Astrocyte (in vitro differentiated cells and primary cell): ENCODE data around the gene KLC3. TPM values are rescaled to one million over a fixed set of nuclear protein-coding genes. Genes with fewer than 3 reads are reported as not detected.

Experiments used
- DNase-seq: peaks from one replicate; pipeline ENCODE4 v3.0.0-alpha.2; 2010; ENCODE audit warnings: low read depth
- FAIRE-seq: peaks from 2 replicates; lab custom pipeline; 2011; peaks lifted over from hg19 to GRCh38; lab: Jason Lieb, UNC
- H2AFZ ChIP-seq: 2 replicates; pipeline ENCODE4 v1.6.0; 2012; ENCODE audit warnings: low read depth, low read length, inconsistent platforms
- H3K27ac ChIP-seq: 2 replicates; pipeline ENCODE4 v1.5.1; 2011; ENCODE audit warnings: low read depth, low read length, inconsistent platforms
- H3K27me3 ChIP-seq: 2 replicates; pipeline ENCODE4 v1.6.0; 2011; ENCODE audit warnings: low read length, inconsistent platforms; ENCODE audit not compliant: insufficient read depth
- H3K36me3 ChIP-seq: 2 replicates; pipeline ENCODE4 v1.5.1; 2011; ENCODE audit warnings: low read length, inconsistent platforms; ENCODE audit not compliant: insufficient read depth
- H3K4me1 ChIP-seq: 2 replicates; pipeline ENCODE4 v1.5.1; 2011; ENCODE audit warnings: low read length, inconsistent platforms; ENCODE audit not compliant: insufficient read depth
- H3K4me2 ChIP-seq: 2 replicates; pipeline ENCODE4 v1.6.0; 2012; ENCODE audit warnings: low read length, inconsistent platforms
- H3K4me3 ChIP-seq: 2 replicates; pipeline ENCODE4 v1.5.1; 2011; ENCODE audit warnings: low read depth, mild to moderate bottlenecking, low read length, inconsistent platforms; ENCODE audit not compliant: insufficient read depth
- H3K79me2 ChIP-seq: 2 replicates; pipeline ENCODE4 v1.6.0; 2012; ENCODE audit warnings: mild to moderate bottlenecking, low read length, inconsistent platforms; ENCODE audit not compliant: insufficient read depth
- H3K9ac ChIP-seq: 2 replicates; pipeline ENCODE4 v1.6.0; 2012; ENCODE audit warnings: mild to moderate bottlenecking, low read length, inconsistent platforms
- H3K9me3 ChIP-seq: 2 replicates; pipeline ENCODE4 v1.5.1; 2012; ENCODE audit warnings: low read depth, mild to moderate bottlenecking, low read length, inconsistent platforms; ENCODE audit not compliant: insufficient read depth
- H4K20me1 ChIP-seq: 2 replicates; pipeline ENCODE4 v1.6.0; 2012; ENCODE audit warnings: low read length, inconsistent platforms; ENCODE audit not compliant: insufficient read depth
- H3K27ac Mint-ChIP-seq: one replicate; pipeline ENCODE4 v1.8.0; 2021; ENCODE audit warnings: mild to moderate bottlenecking, mixed read lengths; ENCODE audit not compliant: unreplicated experiment
- H3K27me3 Mint-ChIP-seq: one replicate; pipeline ENCODE4 v1.8.0; 2021; ENCODE audit warnings: low read depth, mixed read lengths; ENCODE audit not compliant: unreplicated experiment
- H3K36me3 Mint-ChIP-seq: one replicate; pipeline ENCODE4 v1.8.0; 2021; ENCODE audit warnings: low read depth, mixed read lengths; ENCODE audit not compliant: unreplicated experiment
- H3K4me1 Mint-ChIP-seq: one replicate; pipeline ENCODE4 v1.8.0; 2021; ENCODE audit warnings: low read depth, mixed read lengths; ENCODE audit not compliant: unreplicated experiment
- H3K4me3 Mint-ChIP-seq: one replicate; pipeline ENCODE4 v1.8.0; 2021; ENCODE audit warnings: mild to moderate bottlenecking, moderate library complexity, mixed read lengths; ENCODE audit not compliant: unreplicated experiment
- H3K9me3 Mint-ChIP-seq: one replicate; pipeline ENCODE4 v1.8.0; 2021; ENCODE audit warnings: mild to moderate bottlenecking, mixed read lengths; ENCODE audit not compliant: unreplicated experiment
- CTCF ChIP-seq: IDR thresholded peaks from 2 replicates; pipeline ENCODE4 v1.5.1; 2011; ENCODE audit warnings: low read depth, mild to moderate bottlenecking, inconsistent platforms, low read length, moderate library complexity; ENCODE audit not compliant: insufficient read depth
- EZH2 ChIP-seq: IDR thresholded peaks from 2 replicates; pipeline ENCODE4 v1.6.1; 2012; ENCODE audit warnings: mild to moderate bottlenecking, low read length, inconsistent platforms; ENCODE audit not compliant: insufficient read depth
- total RNA-seq: library from RNA; stranded (reverse); gene quantifications from 2 replicates; pipeline ENCODE4 v1.2.1, GENCODE V29; 2021

KLC3 gene
- total RNA-seq, 1 donor from 2014 or later = 1.2 TPM

DNA sequence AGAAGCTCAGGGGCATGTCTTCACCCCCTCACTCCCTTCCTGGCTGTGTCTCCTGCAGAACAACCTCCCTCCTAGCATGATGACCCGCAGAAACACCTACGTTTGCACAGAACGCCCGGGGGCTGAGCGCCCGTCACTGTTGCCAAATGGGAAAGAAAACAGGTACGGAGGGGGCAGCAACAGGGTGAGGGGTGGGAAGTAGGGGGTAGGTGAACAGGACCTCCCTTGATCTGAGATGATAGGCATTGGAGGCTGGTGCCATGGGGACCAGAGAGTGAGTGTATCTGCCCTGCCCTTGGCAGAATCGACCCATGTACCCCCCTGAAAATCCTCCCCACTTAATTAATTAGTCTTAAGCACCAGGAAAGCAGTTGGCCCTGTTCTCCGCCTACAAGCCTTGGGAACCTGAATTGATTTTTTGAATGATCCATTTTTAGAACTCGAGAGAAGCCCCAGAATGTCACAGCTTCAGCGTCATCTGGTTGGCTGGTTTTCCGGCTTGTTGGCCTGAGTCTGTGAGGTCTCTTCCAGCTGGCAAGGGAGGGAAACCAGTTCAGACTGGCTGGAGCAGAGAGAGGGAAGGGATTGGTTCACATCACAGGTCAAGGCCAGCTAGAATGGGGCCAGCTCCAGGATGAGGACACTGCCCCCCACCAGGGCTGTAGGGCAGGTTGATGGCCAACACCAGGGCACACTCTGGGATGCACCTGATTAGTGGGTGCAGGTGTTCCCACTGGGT lies 46.1 kb upstream of the KLC3 start:
- H3K36me3 Mint-ChIP-seq = peaks cover 50% of the 10 kb centered on the region
- no peak overlapping the region for H3K4me3 ChIP-seq
- no peak for DNase-seq
- no peaks in the 10 kb centered on the region for H3K9me3 ChIP-seq
- no peak for FAIRE-seq
- H3K4me1 ChIP-seq = no peaks in the 10 kb centered on the region
- H3K27ac Mint-ChIP-seq = no peak overlapping the region
- no peaks in the 10 kb centered on the region for H4K20me1 ChIP-seq
- H3K4me1 Mint-ChIP-seq = peaks cover 4% of the 10 kb centered on the region
- H3K27me3 ChIP-seq = no peaks in the 10 kb centered on the region
- no peak overlapping the region for H3K9ac ChIP-seq
- H3K79me2 ChIP-seq = no peaks in the 10 kb centered on the region
- no peak overlapping the region for H3K4me3 Mint-ChIP-seq
- no peaks in the 10 kb centered on the region for H3K27me3 Mint-ChIP-seq
- H3K27ac ChIP-seq = no peak overlapping the region
- no peak overlapping the region for H2AFZ ChIP-seq
- H3K9me3 Mint-ChIP-seq = no peaks in the 10 kb centered on the region
- H3K4me2 ChIP-seq = no peak overlapping the region
- peaks cover 4% of the 10 kb centered on the region for H3K36me3 ChIP-seq
- TF ChIP-seq CTCF = no peak
- no peak for TF ChIP-seq EZH2

DNA sequence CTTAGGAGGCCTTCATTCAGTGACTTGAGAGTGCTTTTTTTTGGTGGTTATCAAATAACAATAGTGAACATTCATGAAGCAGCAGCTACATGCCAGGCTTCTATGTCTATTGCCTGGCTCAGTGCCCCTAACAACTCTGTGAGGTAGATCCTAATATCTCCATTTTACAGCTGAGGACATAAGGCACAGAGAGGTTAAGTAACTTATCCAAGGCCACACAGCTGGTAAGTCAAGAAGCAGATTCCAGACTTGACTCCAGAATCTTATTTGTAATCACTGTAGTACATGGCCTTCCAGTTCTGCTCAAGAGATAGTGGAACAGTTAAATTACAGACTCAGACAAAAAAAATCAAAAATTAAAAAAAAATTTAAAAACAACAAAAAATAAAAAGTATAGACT lies 44.7 kb upstream of the KLC3 start:
- no peaks in the 10 kb centered on the region for H3K27me3 ChIP-seq
- FAIRE-seq (no peak), DNase-seq (no peak)
- H3K27ac ChIP-seq = no peak overlapping the region
- no peak for TF ChIP-seq EZH2
- TF ChIP-seq CTCF = no peak
- Mint-ChIP-seq H3K9me3 (no peaks in the 10 kb centered on the region), H3K4me1 (peaks cover 5% of the 10 kb centered on the region), H3K4me3 (no peak overlapping the region), H3K27ac (no peak overlapping the region), H3K36me3 (peaks cover 49% of the 10 kb centered on the region), H3K27me3 (no peaks in the 10 kb centered on the region)
- no peak overlapping the region for H3K4me3 ChIP-seq
- no peaks in the 10 kb centered on the region for H3K4me1 ChIP-seq
- H3K9ac ChIP-seq = no peak overlapping the region
- no peaks in the 10 kb centered on the region for H3K9me3 ChIP-seq
- no peak overlapping the region for H2AFZ ChIP-seq
- peaks cover 4% of the 10 kb centered on the region for H3K36me3 ChIP-seq
- no peaks in the 10 kb centered on the region for H3K79me2 ChIP-seq
- H4K20me1 ChIP-seq = no peaks in the 10 kb centered on the region
- no peak overlapping the region for H3K4me2 ChIP-seq

DNA sequence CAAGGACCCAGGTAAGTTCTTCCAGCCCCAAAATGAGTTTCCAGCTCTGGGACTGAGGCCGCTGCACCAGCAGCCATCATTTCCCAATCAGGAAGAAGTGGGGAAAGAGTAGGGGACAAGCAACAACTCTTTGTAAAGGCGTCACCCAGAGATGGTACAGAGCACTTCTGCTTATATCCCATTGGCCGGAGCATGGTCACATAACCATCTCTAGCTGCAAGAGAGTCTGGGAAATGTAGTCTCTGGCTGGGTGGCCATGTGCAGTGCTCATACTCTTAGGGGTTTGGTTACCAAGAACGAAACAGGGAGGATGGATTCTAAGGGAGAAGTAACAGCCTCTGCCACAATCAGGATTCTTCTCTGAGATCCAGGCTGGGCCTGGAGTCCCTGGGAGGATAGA lies 44.2 kb upstream of the KLC3 start:
- Histone ChIP-seq H3K36me3 (peaks cover 4% of the 10 kb centered on the region), H4K20me1 (no peaks in the 10 kb centered on the region), H3K4me3 (no peak overlapping the region), H3K9ac (no peak overlapping the region), H2AFZ (no peak overlapping the region), H3K9me3 (no peaks in the 10 kb centered on the region), H3K79me2 (no peaks in the 10 kb centered on the region), H3K27ac (no peak overlapping the region), H3K4me1 (no peaks in the 10 kb centered on the region), H3K27me3 (no peaks in the 10 kb centered on the region), H3K4me2 (no peak overlapping the region)
- FAIRE-seq (no peak), DNase-seq (no peak)
- Mint-ChIP-seq H3K27me3 (no peaks in the 10 kb centered on the region), H3K27ac (no peak overlapping the region), H3K4me1 (peaks cover 5% of the 10 kb centered on the region), H3K9me3 (no peaks in the 10 kb centered on the region), H3K4me3 (no peak overlapping the region), H3K36me3 (peaks cover 47% of the 10 kb centered on the region)
- TF ChIP-seq CTCF = no peak
- no peak for TF ChIP-seq EZH2
